ACC112 (cell line): ENCODE results near the gene SLC31A2.
"Not testable (repeated sequence)": the region's sequence is repeated elsewhere in the genome, so short reads cannot be mapped to it uniquely, and the experiment has no call there.

Experiments used
- H2AFZ ChIP-seq: fragments of 200-600 bp; sonication (generic); one replicate; pipeline ENCODE4 v1.6.0; 2017; ENCODE audit warnings: antibody characterized with exemption, low read length; ENCODE audit not compliant: unreplicated experiment
- H3K27ac ChIP-seq: fragments of 200-600 bp; sonication (generic); 2 replicates; pipeline ENCODE4 v1.5.1; 2014; ENCODE audit warnings: low read depth, mild to moderate bottlenecking, antibody characterized with exemption, low read length, moderate library complexity
- H3K27me3 ChIP-seq: fragments of 200-600 bp; sonication (generic); 2 replicates; pipeline ENCODE4 v1.6.1; 2014; ENCODE audit warnings: mild to moderate bottlenecking, antibody characterized with exemption, low read length, moderate library complexity, mixed read lengths; ENCODE audit not compliant: insufficient read depth
- H3K36me3 ChIP-seq: fragments of 200-600 bp; sonication (generic); 2 replicates; pipeline ENCODE4 v1.6.1; 2016; ENCODE audit warnings: mild to moderate bottlenecking, antibody characterized with exemption, low read length, moderate library complexity, mixed read lengths; ENCODE audit not compliant: insufficient read depth
- H3K4me1 ChIP-seq: fragments of 200-600 bp; sonication (generic); one replicate; pipeline ENCODE4 v1.6.1; 2016; ENCODE audit warnings: low read length, mixed read lengths; ENCODE audit not compliant: insufficient read depth, unreplicated experiment, control insufficient read depth
- H3K4me3 ChIP-seq: fragments of 200-600 bp; sonication (generic); 2 replicates; pipeline ENCODE4 v1.5.1; 2014; ENCODE audit warnings: mild to moderate bottlenecking, low read depth, low read length
- H3K79me2 ChIP-seq: fragments of 200-600 bp; sonication (generic); one replicate; pipeline ENCODE4 v1.6.0; 2016; ENCODE audit warnings: low read length; ENCODE audit not compliant: control insufficient read depth, unreplicated experiment, insufficient read depth

Gene SLC31A2

DNA sequence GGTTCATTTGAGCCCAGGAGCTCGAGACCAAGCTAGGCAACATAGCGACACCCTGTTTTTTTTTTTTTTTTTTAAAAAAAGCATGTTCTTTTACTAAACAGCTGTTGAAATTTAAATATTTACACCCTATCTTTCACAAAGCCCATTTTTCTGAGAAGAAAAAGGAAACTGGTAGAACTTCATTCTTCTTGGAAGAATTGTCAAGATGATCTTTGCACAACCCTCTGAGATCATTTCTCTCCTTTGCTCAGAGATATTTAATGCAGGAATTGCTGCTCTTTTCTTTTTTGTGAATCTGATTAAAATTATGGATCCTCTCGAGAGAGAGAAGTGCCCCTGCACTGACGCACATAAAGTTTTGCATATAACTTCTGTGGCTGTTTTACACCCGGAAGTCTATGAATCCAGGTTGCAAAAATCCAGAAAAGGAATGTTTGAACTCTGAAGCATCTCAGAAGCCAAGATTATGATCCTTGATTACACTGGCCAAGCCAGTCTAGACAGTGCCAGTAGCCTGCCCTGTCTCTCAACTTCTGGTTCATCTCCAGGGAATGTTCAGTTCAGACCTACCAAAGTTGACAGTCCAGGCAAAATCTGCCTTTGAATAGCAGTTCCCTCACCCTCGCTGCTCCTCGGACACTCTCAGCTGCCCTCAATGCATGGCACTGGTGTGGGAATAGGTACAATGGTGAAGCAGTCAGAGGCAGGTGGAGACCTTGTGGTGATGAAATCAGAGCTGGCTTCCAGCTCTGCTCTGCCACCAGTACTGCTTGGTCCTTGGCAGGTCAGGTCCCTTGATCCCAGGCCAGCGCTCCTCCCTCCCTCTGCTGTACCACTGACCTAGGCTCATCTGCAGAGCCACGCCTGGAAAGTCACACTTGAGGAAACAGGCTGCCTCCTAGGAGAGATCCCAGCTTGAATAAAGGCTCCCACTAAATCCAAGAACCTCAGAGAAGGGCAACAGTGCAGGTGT is 13.3 kb upstream of the SLC31A2 start:
- H3K27ac ChIP-seq = no peak overlapping the region
- no peak overlapping the region for H2AFZ ChIP-seq

DNA sequence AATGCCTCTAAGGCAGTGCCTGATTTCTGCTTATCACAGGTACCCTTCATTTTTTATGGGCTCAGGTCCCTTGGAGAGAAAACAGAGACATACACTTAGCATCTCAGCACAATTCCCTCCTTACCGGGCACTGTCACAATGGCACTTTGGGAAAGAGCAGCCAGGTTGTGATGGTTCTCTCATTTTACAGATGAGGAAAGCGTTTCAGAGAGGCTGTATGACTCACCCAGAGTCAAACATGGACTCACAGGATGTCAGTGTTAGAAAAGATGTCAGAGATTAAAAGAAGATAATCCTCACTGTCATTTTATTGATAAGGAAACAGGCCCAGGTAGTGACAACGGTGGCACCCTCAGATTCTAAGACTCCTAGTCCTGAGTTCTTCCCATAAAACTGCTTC is 12.0 kb upstream of the SLC31A2 start:
- H3K4me1 ChIP-seq = no peaks in the 10 kb centered on the region
- H3K4me3 ChIP-seq = no peak overlapping the region
- no peak overlapping the region for H2AFZ ChIP-seq
- no peak overlapping the region for H3K27ac ChIP-seq
- no peaks in the 10 kb centered on the region for H3K79me2 ChIP-seq
- H3K36me3 ChIP-seq = no peaks in the 10 kb centered on the region
- H3K27me3 ChIP-seq = peaks cover 80% of the 10 kb centered on the region

More for the DNA sequence above, 13.3 kb upstream of the SLC31A2 start:
- Histone ChIP-seq H3K4me1 (no peaks in the 10 kb centered on the region), H3K4me3 (no peak overlapping the region), H3K79me2 (no peaks in the 10 kb centered on the region), H3K36me3 (no peaks in the 10 kb centered on the region), H3K27me3 (peaks cover 72% of the 10 kb centered on the region)

DNA sequence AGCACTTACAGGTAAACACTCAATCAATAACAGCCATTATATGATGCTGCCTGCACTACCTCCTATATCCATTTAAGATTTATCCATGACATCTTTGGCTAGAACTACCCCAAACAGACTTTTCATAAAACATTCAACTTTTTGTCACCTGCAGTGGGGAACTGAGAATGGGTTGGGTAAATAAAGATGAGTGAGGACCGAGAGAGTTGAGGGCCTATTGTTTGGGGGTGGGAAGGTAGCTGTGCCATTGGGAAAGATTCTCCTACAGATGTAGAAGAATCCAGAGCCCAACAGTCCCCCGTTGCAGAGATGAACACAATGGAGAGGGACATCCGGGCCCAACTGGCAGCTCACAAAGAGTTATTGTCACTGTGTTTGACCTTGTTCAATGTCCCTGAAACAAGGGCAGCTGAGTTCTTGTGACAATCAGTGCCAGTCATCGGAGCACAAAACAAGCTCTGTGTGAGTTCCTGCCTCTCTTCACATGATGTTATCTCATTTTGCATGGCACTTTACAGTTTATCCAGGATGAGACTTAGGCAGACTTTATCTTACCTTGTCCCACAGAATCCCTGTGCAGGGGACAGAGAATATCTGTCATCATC is 11.5 kb upstream of the SLC31A2 start:
- H3K27me3 ChIP-seq = peaks cover 78% of the 10 kb centered on the region
- H3K4me3 ChIP-seq = no peak overlapping the region
- no peaks in the 10 kb centered on the region for H3K4me1 ChIP-seq
- H3K36me3 ChIP-seq = no peaks in the 10 kb centered on the region
- no peak overlapping the region for H2AFZ ChIP-seq
- H3K27ac ChIP-seq = no peak overlapping the region
- H3K79me2 ChIP-seq = no peaks in the 10 kb centered on the region

DNA sequence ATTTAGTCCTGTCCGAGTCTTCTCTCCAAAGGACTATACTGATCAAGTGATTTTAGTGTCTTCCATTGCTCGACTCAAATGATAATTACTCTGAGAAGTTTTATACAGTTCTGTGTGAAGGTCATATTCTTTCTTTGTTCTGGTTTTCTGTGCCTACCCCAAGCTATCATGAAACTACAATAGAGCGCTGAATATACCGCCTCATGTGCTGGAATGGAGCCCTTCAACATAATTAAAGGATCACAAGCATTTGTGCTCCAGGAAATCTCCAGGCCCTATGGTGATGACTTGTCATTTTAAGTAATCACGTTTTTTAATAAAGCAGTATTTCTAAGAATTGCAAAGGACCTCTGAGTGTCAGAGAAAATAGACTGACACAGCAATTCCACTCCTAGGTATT is 10.9 kb upstream of the SLC31A2 start:
- Histone ChIP-seq H3K27ac (no peak overlapping the region), H3K4me1 (no peaks in the 10 kb centered on the region), H3K79me2 (no peaks in the 10 kb centered on the region), H3K36me3 (no peaks in the 10 kb centered on the region), H2AFZ (no peak overlapping the region), H3K27me3 (peaks cover 78% of the 10 kb centered on the region), H3K4me3 (no peak overlapping the region)

DNA sequence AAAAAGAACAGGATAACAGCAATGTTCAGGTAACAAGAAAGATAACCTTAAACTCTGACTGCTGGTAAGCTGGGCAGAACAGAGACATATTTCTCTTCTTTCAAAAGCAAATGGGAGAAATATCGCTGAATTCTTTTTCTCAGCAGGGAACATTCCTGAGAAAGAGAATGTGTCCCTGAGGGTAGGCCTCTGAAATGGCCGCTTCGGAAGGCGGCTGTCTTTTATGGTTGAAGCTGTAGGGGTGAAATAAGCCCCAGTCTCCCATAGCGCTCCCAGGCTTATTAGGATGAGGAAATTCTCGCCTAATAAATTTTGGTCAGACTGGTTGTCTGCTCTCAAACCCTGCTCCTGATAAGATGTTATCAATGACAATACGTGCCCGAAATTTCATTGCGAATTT is 9.9 kb upstream of the SLC31A2 start:
- not testable (repeated sequence) for H3K79me2 ChIP-seq, H3K4me1 ChIP-seq, H3K27ac ChIP-seq, H3K36me3 ChIP-seq, H3K4me3 ChIP-seq, H2AFZ ChIP-seq
- peaks cover 78% of the 10 kb centered on the region for H3K27me3 ChIP-seq

DNA sequence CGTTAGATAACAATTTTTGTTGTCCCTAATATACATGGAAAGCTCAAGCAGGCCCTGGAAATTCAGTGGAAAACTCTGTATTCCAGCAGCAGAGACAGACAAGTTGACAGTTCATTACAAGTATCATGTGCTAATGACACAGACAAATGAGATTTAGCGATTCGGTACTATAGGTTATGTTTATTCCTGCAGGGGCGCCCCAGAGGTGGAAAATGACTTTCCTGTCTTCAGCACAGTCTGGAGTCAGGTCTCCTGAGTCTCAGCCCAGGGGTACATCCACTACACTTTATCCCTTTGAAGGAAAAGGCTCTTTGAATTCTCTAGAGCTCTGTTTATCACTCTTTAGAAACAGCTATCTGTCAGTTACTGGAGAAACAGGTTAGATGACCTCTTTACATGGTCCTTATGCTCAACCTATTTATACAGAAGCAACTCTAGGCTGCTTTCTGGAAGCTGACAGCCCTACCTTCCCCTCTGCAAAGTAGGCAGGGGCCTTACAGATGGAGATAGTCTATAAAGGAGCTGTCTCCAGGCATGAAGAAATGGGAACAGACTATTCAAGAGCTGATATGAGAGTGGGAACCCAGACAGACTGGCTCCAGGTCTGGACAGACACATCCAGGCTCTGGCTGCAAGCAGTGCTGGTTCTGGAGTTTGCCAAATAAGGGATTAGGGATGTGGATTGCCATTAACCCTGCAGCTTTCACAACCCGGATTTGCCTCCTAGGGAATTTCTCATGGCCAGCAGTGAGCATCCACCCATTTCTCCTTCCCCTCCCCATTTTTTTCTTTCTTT is 7.2 kb upstream of the SLC31A2 start:
- H3K27me3 ChIP-seq = peaks cover 60% of the 10 kb centered on the region
- no peaks in the 10 kb centered on the region for H3K36me3 ChIP-seq
- H3K4me3 ChIP-seq = no peak overlapping the region
- H3K79me2 ChIP-seq = no peaks in the 10 kb centered on the region
- no peak overlapping the region for H3K27ac ChIP-seq
- H2AFZ ChIP-seq = no peak overlapping the region
- H3K4me1 ChIP-seq = no peaks in the 10 kb centered on the region

DNA sequence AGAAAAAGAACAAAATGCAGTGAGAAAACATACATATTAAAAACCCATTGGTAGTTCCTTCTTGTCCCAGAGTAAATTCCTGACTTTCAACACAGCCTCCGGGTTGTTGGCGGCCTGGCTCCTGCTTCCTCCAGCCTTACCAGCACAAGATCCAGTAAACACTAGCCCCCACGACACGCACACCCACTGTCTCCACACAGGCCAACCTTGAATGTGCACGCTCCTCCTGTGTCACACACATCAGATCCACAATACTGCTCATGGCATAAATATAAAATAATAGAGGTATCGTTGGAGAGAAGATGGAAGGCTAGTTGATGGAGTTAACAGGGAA is 2.5 kb upstream of the SLC31A2 start:
- H3K4me1 ChIP-seq = peaks cover 17% of the 10 kb centered on the region
- H3K27ac ChIP-seq = no peak overlapping the region
- H3K27me3 ChIP-seq = peaks cover 31% of the 10 kb centered on the region

DNA sequence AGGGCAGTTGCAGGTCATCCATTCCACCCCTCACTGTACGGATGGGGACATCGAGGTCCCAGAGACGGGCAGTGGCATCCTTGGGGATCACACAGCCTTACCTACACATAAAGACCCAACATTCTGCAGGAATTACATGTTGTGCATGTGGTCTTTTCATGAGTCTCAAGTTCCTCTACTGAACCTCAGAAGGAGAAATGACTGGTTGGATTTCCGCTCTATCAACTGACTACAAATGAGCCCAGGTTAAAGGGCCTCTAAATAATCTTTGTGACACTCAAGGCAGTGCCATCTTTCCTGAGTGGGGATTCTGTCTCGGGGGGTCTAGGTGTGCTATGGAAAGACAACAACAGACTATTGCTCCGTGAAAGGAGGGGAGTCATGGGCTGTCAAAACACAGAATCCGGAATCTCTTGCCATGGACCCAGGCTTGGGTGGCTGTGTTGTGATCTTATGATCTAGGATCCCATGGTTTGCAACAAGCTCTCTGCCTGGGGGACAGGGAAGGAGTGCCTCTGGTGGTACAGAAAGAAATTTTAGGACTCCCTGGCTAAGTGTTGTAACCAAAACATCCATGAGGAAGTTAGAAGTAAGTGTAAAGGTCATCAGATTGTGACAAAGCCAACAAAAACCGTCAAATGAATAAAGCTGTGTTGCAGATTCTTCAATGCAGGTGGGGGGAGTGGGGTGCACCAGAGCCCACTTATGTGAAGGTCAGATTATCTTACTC is 1.9 kb upstream of the SLC31A2 start:
- peaks cover 23% of the 10 kb centered on the region for H3K4me1 ChIP-seq

More for the DNA sequence above, 2.5 kb upstream of the SLC31A2 start:
- no peak overlapping the region for H2AFZ ChIP-seq
- H3K79me2 ChIP-seq = peaks cover 4% of the 10 kb centered on the region
- no peaks in the 10 kb centered on the region for H3K36me3 ChIP-seq
- H3K4me3 ChIP-seq = no peak overlapping the region

DNA sequence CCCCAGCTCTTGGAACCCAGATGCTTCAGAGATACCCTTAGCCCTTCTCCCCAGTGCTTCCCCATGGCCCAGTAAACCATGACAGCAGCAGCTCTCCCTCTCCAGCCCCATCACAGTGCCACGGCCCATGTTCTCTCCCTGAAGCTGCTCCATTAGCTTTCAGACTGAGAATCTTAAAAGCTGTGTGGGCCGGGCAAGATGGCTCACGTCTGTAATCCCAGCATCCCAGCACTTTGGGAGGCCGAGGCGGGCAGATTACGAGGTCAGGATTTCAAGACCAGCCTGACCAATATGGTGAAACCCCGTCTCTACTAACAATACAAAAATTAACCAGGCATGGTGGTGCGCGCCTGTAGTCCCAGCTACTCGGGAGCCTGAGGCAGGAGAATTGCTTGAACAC is 1.2 kb upstream of the SLC31A2 start:
- not testable (repeated sequence) for H3K4me3 ChIP-seq, H3K79me2 ChIP-seq, H2AFZ ChIP-seq, H3K36me3 ChIP-seq, H3K27ac ChIP-seq
- Histone ChIP-seq H3K4me1 (peaks cover 28% of the 10 kb centered on the region), H3K27me3 (peaks cover 22% of the 10 kb centered on the region)

More for the DNA sequence above, 1.9 kb upstream of the SLC31A2 start:
- no peak overlapping the region for H2AFZ ChIP-seq
- H3K27ac ChIP-seq = no peak overlapping the region
- peaks cover 26% of the 10 kb centered on the region for H3K27me3 ChIP-seq
- peaks cover 4% of the 10 kb centered on the region for H3K79me2 ChIP-seq
- no peaks in the 10 kb centered on the region for H3K36me3 ChIP-seq
- no peak overlapping the region for H3K4me3 ChIP-seq
